ENCODE results near the gene ESD.

Gene ESD

DNA sequence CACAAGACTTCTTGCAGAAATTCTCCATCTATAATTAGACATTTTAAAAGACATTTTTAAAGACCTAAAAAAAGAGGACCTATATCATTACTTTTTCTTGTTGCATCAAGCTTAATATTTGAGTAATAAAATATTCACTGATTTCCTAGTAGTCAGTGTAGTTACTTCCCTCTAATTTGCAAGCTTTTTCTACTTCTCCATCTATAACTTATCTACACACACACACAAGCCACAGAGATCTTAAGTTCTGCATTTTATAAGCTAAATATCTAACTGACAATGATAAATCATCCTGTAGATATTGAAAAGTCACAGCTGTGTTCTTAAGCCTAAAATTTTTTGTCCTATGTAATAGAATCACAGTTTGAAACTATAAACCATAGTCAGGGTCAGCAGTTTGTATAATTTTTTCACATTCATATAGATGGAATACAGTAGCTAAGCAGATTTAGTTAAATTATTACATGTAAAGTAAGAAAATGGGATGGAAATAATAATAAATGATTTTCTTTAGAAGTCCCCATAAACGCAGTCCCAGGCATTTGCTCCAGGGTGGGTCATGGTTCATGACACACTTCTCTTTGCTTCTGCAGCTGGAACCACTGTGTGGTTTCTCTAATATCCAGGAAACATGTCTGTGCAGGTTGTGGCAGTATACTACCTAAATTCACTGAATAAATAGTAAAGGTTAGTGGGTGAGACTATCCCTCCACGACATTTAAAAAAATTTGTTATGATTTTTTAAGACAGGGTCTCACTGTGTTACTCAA is 60.2 kb downstream of the ESD start:
- H3K4me3 ChIP-seq (ENCODE audit: low read length in 2 of 2) = no peak overlapping the region
- no peaks in the 10 kb centered on the region for H3K27me3 ChIP-seq (ENCODE audit: control insufficient read depth in 2 of 2, insufficient read depth in 2 of 2, low read length in 2 of 2)
- H3K27ac ChIP-seq (ENCODE audit: low read depth in 2 of 2, low read length in 2 of 2) = no peak overlapping the region
- no peak overlapping the region for H3K9ac ChIP-seq (ENCODE audit: low read depth in 1 of 2, low read length in 2 of 2)
- no peaks in the 10 kb centered on the region for H3K4me1 ChIP-seq (ENCODE audit: control insufficient read depth in 2 of 2, insufficient read depth in 2 of 2, low read length in 2 of 2)
- peaks cover 19 to 33% of the 10 kb centered on the region in 2 donors for H3K36me3 ChIP-seq (ENCODE audit: control insufficient read depth in 2 of 2, insufficient read depth in 2 of 2, low read length in 2 of 2)
- H3K9me3 ChIP-seq (ENCODE audit: control insufficient read depth in 2 of 2, low read length in 2 of 2) = no peaks in the 10 kb centered on the region

DNA sequence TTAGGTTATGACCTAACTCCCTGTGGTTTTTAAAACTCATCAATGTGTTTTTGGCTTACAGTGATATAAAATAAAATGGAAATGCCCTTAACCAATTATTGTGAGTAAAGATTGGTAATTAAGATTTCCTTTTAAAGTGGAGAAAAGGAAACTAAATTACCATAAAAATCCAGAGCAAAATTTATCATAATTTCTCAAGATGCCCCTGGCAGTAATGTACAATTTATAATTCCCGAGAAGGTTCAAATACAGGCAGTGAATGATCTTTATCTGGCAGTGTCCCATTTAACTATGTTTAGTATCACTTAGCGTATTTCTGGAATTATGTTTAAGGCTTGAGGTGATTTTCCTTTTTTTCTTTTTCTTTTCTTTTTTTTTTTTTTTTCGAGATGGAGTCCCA is 61.5 kb downstream of the ESD start:
- Histone ChIP-seq H3K27me3 (ENCODE audit: control insufficient read depth in 2 of 2, insufficient read depth in 2 of 2, low read length in 2 of 2) (no peaks in the 10 kb centered on the region), H3K9ac (ENCODE audit: low read depth in 1 of 2, low read length in 2 of 2) (no peak overlapping the region), H3K4me1 (ENCODE audit: control insufficient read depth in 2 of 2, insufficient read depth in 2 of 2, low read length in 2 of 2) (no peaks in the 10 kb centered on the region), H3K9me3 (ENCODE audit: control insufficient read depth in 2 of 2, low read length in 2 of 2) (no peaks in the 10 kb centered on the region), H3K36me3 (ENCODE audit: control insufficient read depth in 2 of 2, insufficient read depth in 2 of 2, low read length in 2 of 2) (peaks cover 19 to 28% of the 10 kb centered on the region in 2 donors), H3K4me3 (ENCODE audit: low read length in 2 of 2) (no peak overlapping the region), H3K27ac (ENCODE audit: low read depth in 2 of 2, low read length in 2 of 2) (no peak overlapping the region)

DNA sequence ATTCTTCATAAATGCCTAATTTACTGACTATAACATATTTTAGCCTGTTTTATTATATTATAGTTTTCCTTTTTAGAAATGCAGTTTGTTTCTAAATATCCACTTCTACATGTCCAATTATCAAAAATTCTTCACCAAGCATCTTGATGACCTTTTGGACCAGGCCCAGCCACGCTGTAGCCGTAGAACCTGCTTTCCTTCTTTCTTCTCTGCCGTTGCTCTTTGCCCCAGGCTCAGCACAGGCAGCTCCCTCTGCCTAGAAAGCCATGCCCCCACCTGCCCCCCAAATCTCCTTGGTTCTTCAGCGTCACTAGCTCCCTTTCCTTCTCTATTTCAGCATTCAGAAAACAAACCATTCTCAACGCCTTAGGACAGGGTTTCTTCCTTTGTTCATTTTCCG is 65.4 kb downstream of the ESD start:
- H3K9me3 ChIP-seq (ENCODE audit: control insufficient read depth in 2 of 2, low read length in 2 of 2) = no peaks in the 10 kb centered on the region
- no peaks in the 10 kb centered on the region for H3K4me1 ChIP-seq (ENCODE audit: control insufficient read depth in 2 of 2, insufficient read depth in 2 of 2, low read length in 2 of 2)
- no peak overlapping the region for H3K9ac ChIP-seq (ENCODE audit: low read depth in 1 of 2, low read length in 2 of 2)
- H3K4me3 ChIP-seq (ENCODE audit: low read length in 2 of 2) = no peak overlapping the region
- peaks cover 27 to 39% of the 10 kb centered on the region in 2 donors for H3K36me3 ChIP-seq (ENCODE audit: control insufficient read depth in 2 of 2, insufficient read depth in 2 of 2, low read length in 2 of 2)
- H3K27me3 ChIP-seq (ENCODE audit: control insufficient read depth in 2 of 2, insufficient read depth in 2 of 2, low read length in 2 of 2) = no peaks in the 10 kb centered on the region
- H3K27ac ChIP-seq (ENCODE audit: low read depth in 2 of 2, low read length in 2 of 2) = no peak overlapping the region

DNA sequence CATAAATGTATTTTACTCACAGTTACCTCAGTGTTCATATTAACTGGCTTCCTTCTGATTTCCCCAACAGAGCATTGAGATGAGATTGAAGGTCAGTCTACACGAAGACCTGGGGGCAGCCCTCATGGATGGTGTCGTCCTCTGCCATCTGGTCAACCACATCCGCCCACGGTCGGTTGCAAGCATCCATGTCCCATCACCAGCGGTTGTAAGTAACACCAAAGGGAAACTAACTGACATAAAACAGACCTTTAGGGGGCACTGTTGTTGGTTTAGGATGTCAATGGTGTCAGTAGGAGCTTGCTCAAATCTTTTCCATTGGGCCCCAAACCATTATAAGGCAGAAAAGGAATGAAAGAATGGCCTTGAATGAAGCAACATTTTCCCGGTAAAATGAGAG is 68.2 kb downstream of the ESD start:
- no peaks in the 10 kb centered on the region for H3K4me1 ChIP-seq (ENCODE audit: control insufficient read depth in 2 of 2, insufficient read depth in 2 of 2, low read length in 2 of 2)
- H3K9ac ChIP-seq (ENCODE audit: low read depth in 1 of 2, low read length in 2 of 2) = no peak overlapping the region
- no peak overlapping the region for H3K27ac ChIP-seq (ENCODE audit: low read depth in 2 of 2, low read length in 2 of 2)
- H3K36me3 ChIP-seq (ENCODE audit: control insufficient read depth in 2 of 2, insufficient read depth in 2 of 2, low read length in 2 of 2) = peaks cover 38 to 44% of the 10 kb centered on the region in 2 donors
- H3K9me3 ChIP-seq (ENCODE audit: control insufficient read depth in 2 of 2, low read length in 2 of 2) = no peaks in the 10 kb centered on the region
- H3K27me3 ChIP-seq (ENCODE audit: control insufficient read depth in 2 of 2, insufficient read depth in 2 of 2, low read length in 2 of 2) = no peaks in the 10 kb centered on the region
- H3K4me3 ChIP-seq (ENCODE audit: low read length in 2 of 2) = no peak overlapping the region

DNA sequence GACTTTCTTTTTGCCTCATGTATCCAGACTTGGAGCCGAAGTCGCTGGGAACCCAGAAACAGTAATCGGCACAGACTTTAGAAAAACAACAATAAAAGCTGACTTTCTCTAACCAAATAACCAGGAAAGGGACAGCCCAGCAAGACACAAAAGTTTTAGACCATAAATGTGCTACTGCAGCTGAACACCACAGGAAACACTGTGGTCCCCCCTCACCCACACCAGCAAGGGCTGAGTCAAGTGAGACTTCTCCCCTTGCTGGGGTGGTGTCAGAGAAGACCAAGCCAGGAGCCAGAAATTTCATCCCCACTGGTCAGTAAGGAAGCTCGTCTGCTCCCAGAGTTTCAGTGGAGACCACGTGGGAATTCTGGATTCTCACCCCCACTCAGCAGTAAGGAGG is 70.6 kb downstream of the ESD start:
- Histone ChIP-seq H3K27me3 (ENCODE audit: control insufficient read depth in 2 of 2, insufficient read depth in 2 of 2, low read length in 2 of 2) (no peaks in the 10 kb centered on the region), H3K9ac (ENCODE audit: low read depth in 1 of 2, low read length in 2 of 2) (no peak overlapping the region), H3K9me3 (ENCODE audit: control insufficient read depth in 2 of 2, low read length in 2 of 2) (no peaks in the 10 kb centered on the region), H3K4me3 (ENCODE audit: low read length in 2 of 2) (no peak overlapping the region), H3K36me3 (ENCODE audit: control insufficient read depth in 2 of 2, insufficient read depth in 2 of 2, low read length in 2 of 2) (peaks cover 23 to 34% of the 10 kb centered on the region in 2 donors), H3K4me1 (ENCODE audit: control insufficient read depth in 2 of 2, insufficient read depth in 2 of 2, low read length in 2 of 2) (no peaks in the 10 kb centered on the region), H3K27ac (ENCODE audit: low read depth in 2 of 2, low read length in 2 of 2) (no peak overlapping the region)

Measured in mucosa of rectum (tissue), 2 donors.